H1 (cell line): ENCODE results near the gene ZNF414. TPM values are rescaled to one million over a fixed set of nuclear protein-coding genes. Genes with fewer than 3 reads are reported as not detected.

Source experiments
- CTCF ChIA-PET: fragments of 300-600 bp; sonication (Branson Sonifier 250); formaldehyde crosslinking; loops from one replicate; lab custom pipeline; 2021; ENCODE audit not compliant: partially characterized antibody; lab: Charles Lee
- POLR2A ChIA-PET: fragments of 300-600 bp; sonication (Branson Sonifier 250); formaldehyde crosslinking; loops from one replicate; lab custom pipeline; 2021; ENCODE audit warnings: inconsistent platforms; ENCODE audit not compliant: partially characterized antibody; lab: Charles Lee
- DNase-seq, 2 experiments: peaks; one replicate each; pipeline versions ENCODE4 v3.0.0 to v3.0.0-alpha.2; 2010 to 2022; ENCODE audit warnings: low spot score in 2 of 2, low read depth in 1 of 2, mixed read lengths in 1 of 2
- FAIRE-seq: peaks from 2 replicates; lab custom pipeline; 2011; peaks lifted over from hg19 to GRCh38; lab: Jason Lieb, UNC
- H2AFZ ChIP-seq: 2 replicates; pipeline ENCODE4 v1.8.1; 2012; ENCODE audit warnings: low read length, inconsistent platforms
- H2AK5ac ChIP-seq: 2 replicates; pipeline ENCODE4 v1.6.1; 2013; ENCODE audit warnings: low read depth, low read length
- H2BK120ac ChIP-seq: replicated peaks from 2 replicates; pipeline ENCODE3; 2013; ENCODE audit warnings: low read depth, low read length, inconsistent platforms
- H2BK12ac ChIP-seq: 2 replicates; pipeline ENCODE4 v1.6.1; 2013; ENCODE audit warnings: low read depth, low read length
- H2BK15ac ChIP-seq: 2 replicates; pipeline ENCODE4 v1.6.1; 2013; ENCODE audit warnings: low read length
- H2BK20ac ChIP-seq: 2 replicates; pipeline ENCODE4 v1.6.1; 2013; ENCODE audit warnings: low read length
- H2BK5ac ChIP-seq: 2 replicates; pipeline ENCODE4 v1.6.1; 2013; ENCODE audit warnings: low read depth, low read length
- H3K14ac ChIP-seq: 2 replicates; pipeline ENCODE4 v1.6.1; 2013; ENCODE audit warnings: inconsistent platforms; ENCODE audit not compliant: insufficient read length
- H3K18ac ChIP-seq: 2 replicates; pipeline ENCODE4 v1.6.1; 2013; ENCODE audit warnings: low read length; ENCODE audit errors: extremely low read depth
- H3K23ac ChIP-seq: 2 replicates; pipeline ENCODE4 v1.6.1; 2013; ENCODE audit warnings: inconsistent platforms; ENCODE audit not compliant: insufficient read length
- H3K23me2 ChIP-seq: 2 replicates; pipeline ENCODE4 v1.6.1; 2013; ENCODE audit warnings: low read depth, low read length
- H3K27ac ChIP-seq: 2 replicates; pipeline ENCODE4 v1.6.1; 2011; ENCODE audit warnings: low read depth, low read length, inconsistent platforms
- H3K27me3 ChIP-seq, 4 experiments: replicated peaks in 1 of 4; 1 replicate in 1 of 4; 2 replicates in 3 of 4; pipeline versions ENCODE4 v1.6.1 to v1.8.1; 2011 to 2013; ENCODE audit warnings: low read length in 3 of 4, mild to moderate bottlenecking in 3 of 4, inconsistent platforms in 2 of 4, mixed read lengths in 2 of 4, moderate library complexity in 1 of 4; ENCODE audit not compliant: control insufficient read depth in 3 of 4, insufficient read depth in 3 of 4; ENCODE audit errors: extremely low read depth in 1 of 4
- H3K36me3 ChIP-seq, 4 experiments: 2 replicates each; pipeline versions ENCODE4 v1.6.1 to v1.8.1; 2011 to 2013; ENCODE audit warnings: mild to moderate bottlenecking in 4 of 4, low read length in 3 of 4, moderate library complexity in 2 of 4, control low read depth in 1 of 4, inconsistent platforms in 1 of 4; ENCODE audit not compliant: insufficient read depth in 4 of 4, control insufficient read depth in 2 of 4
- H3K4ac ChIP-seq: replicated peaks from 2 replicates; pipeline ENCODE3; 2013; ENCODE audit warnings: low read length, low read depth, mixed read lengths, inconsistent platforms; ENCODE audit not compliant: insufficient read length
- H3K4me1 ChIP-seq, 4 experiments: replicated peaks in 1 of 4; 1 replicate in 1 of 4; 2 replicates in 3 of 4; pipeline versions ENCODE4 v1.6.1 to v1.8.1; 2011 to 2013; ENCODE audit warnings: low read length in 3 of 4, inconsistent platforms in 2 of 4, mixed read lengths in 1 of 4; ENCODE audit not compliant: insufficient read depth in 4 of 4, control insufficient read depth in 3 of 4
- H3K4me2 ChIP-seq, 2 experiments: 2 replicates each; pipeline versions ENCODE4 v1.6.1 to v1.8.1; 2011 to 2013; ENCODE audit warnings: low read depth in 2 of 2, low read length in 2 of 2, control low read depth in 1 of 2, inconsistent platforms in 1 of 2, mild to moderate bottlenecking in 1 of 2; ENCODE audit not compliant: insufficient read depth in 1 of 2
- H3K4me3 ChIP-seq, 4 experiments: fragments of 200-600, 300-600 bp in 1 of 4; sonication (generic), shearing (Covaris generic), sonication (Bioruptor Twin) in 1 of 4; 2 replicates each; pipeline versions ENCODE4 v1.5.1 to v1.8.1; 2011 to 2016; ENCODE audit warnings: low read length in 4 of 4, low read depth in 3 of 4, control low read depth in 2 of 4, inconsistent platforms in 2 of 4, mild to moderate bottlenecking in 2 of 4, mixed read lengths in 1 of 4, moderate library complexity in 1 of 4; ENCODE audit not compliant: insufficient read depth in 2 of 4; ENCODE audit errors: extremely low read depth in 1 of 4
- H3K56ac ChIP-seq: replicated peaks from 2 replicates; pipeline ENCODE3; 2013; ENCODE audit warnings: low read depth, mild to moderate bottlenecking, mixed read lengths, low read length, inconsistent platforms; ENCODE audit not compliant: insufficient read length
- H3K79me1 ChIP-seq: 2 replicates; pipeline ENCODE4 v1.6.1; 2013; ENCODE audit warnings: low read depth, low read length, control low read depth
- H3K79me2 ChIP-seq, 2 experiments: 2 replicates each; pipeline versions ENCODE4 v1.6.1 to v1.8.1; 2012 to 2013; ENCODE audit warnings: low read length in 2 of 2, mild to moderate bottlenecking in 2 of 2, inconsistent platforms in 1 of 2; ENCODE audit not compliant: insufficient read depth in 2 of 2, control insufficient read depth in 1 of 2
- H3K9ac ChIP-seq, 4 experiments: replicated peaks in 1 of 4; 1 replicate in 1 of 4; 2 replicates in 3 of 4; pipeline versions ENCODE4 v1.6.1 to v1.8.1; 2011 to 2013; ENCODE audit warnings: low read depth in 3 of 4, low read length in 3 of 4, control low read depth in 2 of 4, mild to moderate bottlenecking in 2 of 4, moderate library complexity in 2 of 4, inconsistent platforms in 1 of 4; ENCODE audit errors: extremely low read depth in 1 of 4
- H3K9me3 ChIP-seq, 2 experiments: 2 replicates each; pipeline versions ENCODE4 v1.6.1 to v1.8.1; 2012 to 2013; ENCODE audit warnings: mild to moderate bottlenecking in 2 of 2, moderate library complexity in 2 of 2, control low read depth in 1 of 2, inconsistent platforms in 1 of 2, low read depth in 1 of 2, low read length in 1 of 2, mixed read lengths in 1 of 2; ENCODE audit not compliant: insufficient read depth in 2 of 2
- H4K20me1 ChIP-seq, 2 experiments: replicated peaks in 1 of 2; 2 replicates each; pipeline versions ENCODE3 to v1.8.1; 2011 to 2013; ENCODE audit warnings: inconsistent platforms in 2 of 2, low read length in 2 of 2, mild to moderate bottlenecking in 1 of 2; ENCODE audit not compliant: insufficient read depth in 2 of 2, control insufficient read depth in 1 of 2
- H4K5ac ChIP-seq: 2 replicates; pipeline ENCODE4 v1.6.1; 2013; ENCODE audit warnings: low read length, low read depth, mixed read lengths, inconsistent platforms; ENCODE audit not compliant: insufficient read length
- H4K8ac ChIP-seq: 2 replicates; pipeline ENCODE4 v1.8.0; 2013; ENCODE audit warnings: mild to moderate bottlenecking, moderate library complexity, low read length, inconsistent platforms; ENCODE audit not compliant: insufficient read depth; ENCODE audit errors: extremely low read depth
- H4K91ac ChIP-seq: replicated peaks from 2 replicates; pipeline ENCODE3; 2013; ENCODE audit warnings: low read length, mixed read lengths, inconsistent platforms; ENCODE audit not compliant: insufficient read length
- CHD2 ChIP-seq: IDR thresholded peaks from 2 replicates; pipeline ENCODE4 v1.6.1; 2012; ENCODE audit warnings: low read length, improper control_type of control experiment
- RAD21 ChIP-seq, 2 experiments: IDR thresholded peaks in 1 of 2; conservative IDR thresholded peaks in 1 of 2; 2 replicates each; pipeline ENCODE4 v1.6.1; 2011; ENCODE audit warnings: low read depth in 2 of 2, low read length in 2 of 2, improper control_type of control experiment in 1 of 2, inconsistent platforms in 1 of 2, mild to moderate bottlenecking in 1 of 2, moderate library complexity in 1 of 2
- WGBS, 2 experiments: shearing (Covaris generic) in 1 of 2; methylation state at CpG; one replicate each; pipeline versions ENCODE4 v1.1.6 to v1.1.7; 2013 to 2015; ENCODE audit warnings: low lambda C conversion rate in 2 of 2, mixed read lengths in 2 of 2, inconsistent platforms in 1 of 2, low coverage in 1 of 2, missing lambda C conversion rate in 1 of 2; ENCODE audit not compliant: insufficient replicate concordance in 2 of 2, insufficient coverage in 1 of 2, insufficient read length in 1 of 2; ENCODE audit errors: extremely low coverage in 1 of 2, missing lambda C conversion rate in 1 of 2; 5-methylcytosine and 5-hydroxymethylcytosine counted together
- polyA plus RNA-seq, 7 experiments: library from polyadenylated mRNA; depleted of rRNA in 3 of 7; stranded (reverse) in 5 of 7; unstranded in 2 of 7; fragments of >200 nt in 5 of 7; fragments of 200-250 nt in 2 of 7; gene quantifications; 1 replicate in 5 of 7; 2 replicates in 1 of 7; 4 replicates in 1 of 7; pipeline versions ENCODE4 v1.2.1 to v1.2.3, GENCODE V29; 2011 to 2013; ENCODE audit warnings: missing spikeins in 2 of 7, mixed read lengths in 2 of 7
- total RNA-seq: library from RNA; stranded (reverse); fragmentation: NEBNext Ultra II Directional; extraction: Animal tissue kit (Norgen Biotek cat#: 25700); gene quantifications from 2 replicates; pipeline ENCODE4 v1.2.1, GENCODE V29; 2021

Gene ZNF414
- total and polyA plus RNA-seq, 2 of the 8 experiments (the other 6 are each of a cell fraction or from before 2014, with no cell fraction given) = 9.7 to 26.8 TPM

GRCh38 chr19:8491574-8491973 lies 22.4 kb downstream of the ZNF414 start:
- DNase-seq = no peak
- TF ChIP-seq RAD21 (IDR thresholded peaks at IDR 0.05 in 1 of 2, conservative IDR thresholded peaks at IDR 0.05 in 1 of 2; ENCODE audit: low read depth in 2 of 2, low read length in 2 of 2) = peak in 1 of 2 experiments; percentile 13; a peak in 1 of 4 replicates
- TF ChIP-seq CHD2 = no peak

More at GRCh38 chr19:8491574-8491973, 22.4 kb downstream of the ZNF414 start:
- no peak overlapping the region for H3K4me2 ChIP-seq
- no peaks in the 10 kb centered on the region for H3K27me3 ChIP-seq
- H4K5ac ChIP-seq = no peak overlapping the region
- no peak for FAIRE-seq
- no peak overlapping the region for H4K91ac ChIP-seq
- no peak overlapping the region for H2AFZ ChIP-seq
- WGBS, 2 experiments = 87% methylated on average over 6 of the region's 6 CpGs; no CpG with 5 or more reads in 1 of the 2 experiments
- H3K79me1 ChIP-seq = peaks cover 5% of the 10 kb centered on the region; the same call in 1 of the 2 replicates
- no peak overlapping the region for H3K23ac ChIP-seq
- POLR2A ChIA-PET = interaction anchor here (0.8 to 1.8 kb wide), 8 partner anchors 8 to 96 kb away, joined by 3 to 6 read pairs (median 3); partner anchors contain the start of gene ZNF414
- H3K4me1 ChIP-seq = peaks cover 0 to 2% (median under 1%) of the 10 kb centered on the region in 4 experiments; a peak in 1 of 7 replicates
- H4K20me1 ChIP-seq = peaks cover 3 to 16% of the 10 kb centered on the region in 2 experiments
- peaks cover 0 to 3% of the 10 kb centered on the region in 2 experiments; a peak in 1 of 4 replicates for H3K79me2 ChIP-seq
- H2BK15ac ChIP-seq = no peak overlapping the region
- H3K27ac ChIP-seq = no peak overlapping the region
- H3K9me3 ChIP-seq = no peaks in the 10 kb centered on the region
- no peak overlapping the region for H3K18ac ChIP-seq
- no peak overlapping the region for H2BK12ac ChIP-seq
- H3K14ac ChIP-seq = no peak overlapping the region
- no peak overlapping the region for H3K56ac ChIP-seq
- CTCF ChIA-PET = interaction anchor here (0.6 to 1.5 kb wide), 9 partner anchors 11 to 174 kb away, joined by 3 to 6 read pairs (median 4); partner anchors contain the start of gene PRAM1
- no peak overlapping the region for H4K8ac ChIP-seq
- no peak overlapping the region for H3K4me3 ChIP-seq
- H2AK5ac ChIP-seq = no peak overlapping the region
- H2BK120ac ChIP-seq = no peak overlapping the region
- H3K4ac ChIP-seq = no peak overlapping the region
- no peak overlapping the region for H2BK20ac ChIP-seq
- H3K9ac ChIP-seq = no peak overlapping the region
- peaks cover 5 to 25% (median 16%) of the 10 kb centered on the region in 4 experiments; a peak in 7 of 8 replicates for H3K36me3 ChIP-seq
- no peak overlapping the region for H2BK5ac ChIP-seq
- no peaks in the 10 kb centered on the region for H3K23me2 ChIP-seq
